Effector memory CD4-positive, alpha-beta T cell (primary cell): ENCODE results near the gene PDILT.
"Not testable (repeated sequence)": the region's sequence is repeated elsewhere in the genome, so short reads cannot be mapped to it uniquely, and the experiment has no call there.

ENCODE experiments used
- DNase-seq, 3 donors: peaks; one replicate each; pipeline ENCODE4 v3.0.0-alpha.2; 2020
- H3K27ac ChIP-seq: 2 replicates; pipeline ENCODE4 v1.7.0; 2013; ENCODE audit warnings: mild to moderate bottlenecking, low read length, moderate library complexity; ENCODE audit not compliant: insufficient read depth, poor library complexity, severe bottlenecking
- H3K27me3 ChIP-seq: replicated peaks from 2 replicates; pipeline ENCODE4 v1.7.0; 2013; ENCODE audit warnings: mild to moderate bottlenecking, low read length; ENCODE audit not compliant: insufficient read depth, control insufficient read depth, poor library complexity, severe bottlenecking
- H3K36me3 ChIP-seq: 2 replicates; pipeline ENCODE4 v1.7.0; 2013; ENCODE audit warnings: mild to moderate bottlenecking, low read length, moderate library complexity; ENCODE audit not compliant: control insufficient read depth, insufficient read depth
- H3K4me1 ChIP-seq: 2 replicates; pipeline ENCODE4 v1.7.0; 2013; ENCODE audit warnings: low read length, mild to moderate bottlenecking; ENCODE audit not compliant: control insufficient read depth, insufficient read depth, poor library complexity, severe bottlenecking
- H3K4me3 ChIP-seq: 2 replicates; pipeline ENCODE4 v1.7.0; 2013; ENCODE audit warnings: low read length, low read depth, mild to moderate bottlenecking; ENCODE audit not compliant: insufficient read depth, poor library complexity, severe bottlenecking
- H3K9me3 ChIP-seq: 2 replicates; pipeline ENCODE4 v1.7.0; 2013; ENCODE audit warnings: mild to moderate bottlenecking, low read length, moderate library complexity; ENCODE audit not compliant: control insufficient read depth

PDILT gene

DNA sequence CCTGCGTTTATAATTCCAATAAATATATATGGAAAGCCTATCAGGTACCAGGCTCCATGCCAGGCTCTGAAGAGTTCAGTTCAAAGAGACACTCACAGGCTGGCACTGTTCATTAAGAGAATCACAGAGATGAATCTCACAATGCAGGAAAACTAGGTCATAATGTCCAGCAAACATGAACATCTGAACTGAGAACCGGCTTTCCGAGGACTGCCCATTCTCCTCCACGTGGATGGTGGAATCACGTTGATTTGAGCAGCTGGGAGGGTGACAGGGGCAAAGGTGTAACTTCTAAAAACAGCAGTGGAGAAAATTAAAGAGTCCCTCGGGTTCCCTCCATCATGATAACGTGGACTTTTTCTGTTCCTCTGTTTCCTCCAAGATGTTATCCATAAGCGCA, 87.4 kb downstream of the PDILT start:
- Histone ChIP-seq H3K4me1 (no peaks in the 10 kb centered on the region), H3K4me3 (no peak overlapping the region), H3K27ac (no peak overlapping the region), H3K27me3 (no peaks in the 10 kb centered on the region), H3K9me3 (no peaks in the 10 kb centered on the region), H3K36me3 (no peaks in the 10 kb centered on the region)
- DNase-seq, result no peak

DNA sequence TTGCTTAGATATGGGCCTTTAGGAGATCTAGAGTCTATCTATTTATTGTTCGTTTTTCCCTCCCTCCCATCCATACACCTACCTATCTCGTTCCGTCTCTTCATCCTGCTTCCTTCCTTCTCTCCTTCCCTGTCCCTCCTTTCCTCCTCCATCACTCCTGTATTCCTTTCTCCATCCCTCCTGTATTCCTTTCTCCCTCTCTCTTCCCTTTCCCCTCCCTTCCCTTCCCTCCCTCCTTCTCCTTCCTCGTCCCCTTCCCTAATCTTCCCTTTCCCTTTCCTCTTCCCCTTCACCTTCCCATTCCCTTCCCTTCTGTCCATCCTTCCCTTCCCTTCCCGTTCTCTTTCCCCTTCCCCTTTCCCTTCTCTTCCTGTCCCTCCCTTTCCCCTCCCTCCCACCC, 87.8 kb downstream of the PDILT start:
- Histone ChIP-seq H3K27me3 (no peaks in the 10 kb centered on the region), H3K27ac (no peak overlapping the region), H3K36me3 (no peaks in the 10 kb centered on the region), H3K4me3 (no peak overlapping the region), H3K4me1 (no peaks in the 10 kb centered on the region), H3K9me3 (no peaks in the 10 kb centered on the region)
- no peak for DNase-seq

DNA sequence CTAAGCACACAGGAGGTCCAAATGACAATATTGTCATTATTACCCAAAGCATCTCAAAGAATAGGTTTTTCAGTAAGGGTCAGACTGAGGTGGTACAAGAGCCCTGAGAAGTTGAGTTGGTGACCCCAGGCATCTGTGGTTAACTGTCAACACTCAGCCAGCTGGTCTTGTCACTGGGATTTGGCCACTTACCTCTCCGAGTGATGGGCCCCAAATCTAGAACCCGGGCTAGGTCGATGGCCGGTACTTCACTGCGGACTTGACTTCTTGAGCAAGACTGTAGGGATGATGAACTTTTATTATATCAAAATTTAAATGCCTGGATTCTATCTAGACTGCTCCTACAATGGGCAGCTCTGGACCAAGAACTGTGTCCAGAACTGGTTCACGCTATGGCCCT, 88.8 kb downstream of the PDILT start:
- H3K27ac ChIP-seq, result no peak overlapping the region
- no peaks in the 10 kb centered on the region for H3K36me3 ChIP-seq
- H3K9me3 ChIP-seq, result no peaks in the 10 kb centered on the region
- H3K4me3 ChIP-seq, result no peak overlapping the region
- H3K27me3 ChIP-seq, result no peaks in the 10 kb centered on the region
- no peaks in the 10 kb centered on the region for H3K4me1 ChIP-seq
- no peak for DNase-seq

DNA sequence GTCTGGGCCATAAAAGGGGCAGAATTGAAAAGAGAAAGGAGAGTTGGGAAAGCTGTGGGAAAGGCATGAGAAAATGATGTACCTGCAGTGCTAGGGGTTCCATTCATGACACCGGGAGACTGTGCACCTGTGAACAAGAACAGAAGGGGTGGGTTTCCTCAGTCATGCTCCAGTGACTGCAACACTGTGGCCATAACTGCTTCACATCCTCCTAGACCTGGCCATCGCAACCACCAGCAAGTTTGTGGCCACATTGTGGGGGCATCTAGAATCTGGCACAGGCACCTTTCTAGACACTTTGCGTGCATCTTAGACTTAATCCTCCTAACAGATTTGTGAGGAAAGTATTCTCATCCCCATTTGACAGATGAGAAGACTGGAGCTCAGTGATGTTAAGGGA, 90.0 kb downstream of the PDILT start:
- Histone ChIP-seq H3K27me3 (no peaks in the 10 kb centered on the region), H3K27ac (no peak overlapping the region), H3K9me3 (no peaks in the 10 kb centered on the region), H3K36me3 (no peaks in the 10 kb centered on the region), H3K4me3 (no peak overlapping the region), H3K4me1 (no peaks in the 10 kb centered on the region)
- no peak for DNase-seq

DNA sequence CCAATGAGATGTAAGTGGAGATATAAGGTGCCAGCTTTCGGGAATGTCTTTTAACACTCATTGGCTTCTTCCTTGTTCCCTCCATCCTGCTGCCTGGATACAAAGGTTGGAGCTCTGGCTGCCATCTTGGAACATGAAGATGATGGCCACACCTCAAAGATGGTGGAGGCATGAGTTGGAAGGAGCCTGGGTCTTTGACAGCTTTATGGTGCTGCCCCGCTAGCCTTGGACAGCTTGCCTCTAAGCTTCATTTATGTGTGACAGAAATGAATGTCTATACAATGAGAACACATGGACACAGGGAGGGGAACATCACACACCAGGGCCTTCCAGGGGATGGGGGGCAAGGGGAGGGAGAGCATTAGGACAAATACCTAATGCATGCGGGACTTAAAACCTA, 90.8 kb downstream of the PDILT start:
- H3K27me3 ChIP-seq, result no peaks in the 10 kb centered on the region
- no peak overlapping the region for H3K4me3 ChIP-seq
- no peak overlapping the region for H3K27ac ChIP-seq
- no peaks in the 10 kb centered on the region for H3K36me3 ChIP-seq
- H3K9me3 ChIP-seq, result no peaks in the 10 kb centered on the region
- no peak for DNase-seq
- no peaks in the 10 kb centered on the region for H3K4me1 ChIP-seq

DNA sequence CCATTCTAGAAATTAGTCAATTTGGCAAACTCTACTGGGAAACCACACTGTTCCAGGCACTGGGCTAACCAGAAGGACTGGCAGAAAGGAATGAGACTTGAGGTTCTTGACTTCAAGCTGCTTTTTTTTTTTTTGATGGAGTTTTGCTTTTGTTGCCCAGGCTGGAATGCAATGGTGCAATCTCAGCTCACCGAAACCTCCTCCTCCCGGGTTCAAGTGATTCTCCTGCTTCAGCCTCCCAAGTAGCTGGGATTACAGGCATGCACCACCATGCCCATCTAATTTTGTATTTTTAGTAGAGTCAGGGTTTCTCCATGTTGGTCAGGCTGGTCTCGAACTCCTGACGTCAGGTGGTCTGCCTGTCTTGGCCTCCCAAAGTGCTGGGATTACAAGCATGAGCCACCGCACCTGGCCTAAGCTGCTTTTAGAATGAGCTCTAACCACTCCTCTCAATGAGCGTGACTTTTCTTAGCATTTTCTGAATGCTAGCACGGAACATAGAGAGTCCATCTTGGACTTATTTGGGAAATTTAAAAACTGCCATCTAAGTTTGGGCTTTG, 91.9 kb downstream of the PDILT start:
- DNase-seq, H3K27ac ChIP-seq, H3K27me3 ChIP-seq, H3K4me3 ChIP-seq, H3K36me3 ChIP-seq, H3K9me3 ChIP-seq, H3K4me1 ChIP-seq: not testable (repeated sequence)

DNA sequence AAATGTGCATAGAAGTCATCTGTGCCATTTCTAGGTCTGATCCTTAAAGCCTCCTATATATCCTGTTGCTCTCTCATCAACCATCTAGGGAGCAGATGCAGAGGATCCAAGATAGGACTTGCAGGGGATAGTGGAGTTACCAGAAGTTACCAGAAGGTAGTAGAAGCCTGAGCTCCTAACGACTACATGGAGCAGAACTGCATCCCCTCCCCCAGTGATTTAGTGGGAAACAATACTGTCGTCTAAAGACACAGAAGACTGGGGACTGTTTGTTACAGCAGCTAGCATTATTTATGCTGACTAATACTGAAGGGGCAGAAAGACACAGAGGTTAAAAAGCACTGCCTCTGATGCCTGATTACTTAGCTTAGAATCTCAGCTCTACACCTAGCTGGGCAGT, 93.0 kb downstream of the PDILT start:
- no peak overlapping the region for H3K27ac ChIP-seq
- DNase-seq, result no peak
- H3K4me3 ChIP-seq, result no peak overlapping the region
- H3K27me3 ChIP-seq, result no peaks in the 10 kb centered on the region
- no peaks in the 10 kb centered on the region for H3K9me3 ChIP-seq
- no peaks in the 10 kb centered on the region for H3K36me3 ChIP-seq
- H3K4me1 ChIP-seq, result no peaks in the 10 kb centered on the region

DNA sequence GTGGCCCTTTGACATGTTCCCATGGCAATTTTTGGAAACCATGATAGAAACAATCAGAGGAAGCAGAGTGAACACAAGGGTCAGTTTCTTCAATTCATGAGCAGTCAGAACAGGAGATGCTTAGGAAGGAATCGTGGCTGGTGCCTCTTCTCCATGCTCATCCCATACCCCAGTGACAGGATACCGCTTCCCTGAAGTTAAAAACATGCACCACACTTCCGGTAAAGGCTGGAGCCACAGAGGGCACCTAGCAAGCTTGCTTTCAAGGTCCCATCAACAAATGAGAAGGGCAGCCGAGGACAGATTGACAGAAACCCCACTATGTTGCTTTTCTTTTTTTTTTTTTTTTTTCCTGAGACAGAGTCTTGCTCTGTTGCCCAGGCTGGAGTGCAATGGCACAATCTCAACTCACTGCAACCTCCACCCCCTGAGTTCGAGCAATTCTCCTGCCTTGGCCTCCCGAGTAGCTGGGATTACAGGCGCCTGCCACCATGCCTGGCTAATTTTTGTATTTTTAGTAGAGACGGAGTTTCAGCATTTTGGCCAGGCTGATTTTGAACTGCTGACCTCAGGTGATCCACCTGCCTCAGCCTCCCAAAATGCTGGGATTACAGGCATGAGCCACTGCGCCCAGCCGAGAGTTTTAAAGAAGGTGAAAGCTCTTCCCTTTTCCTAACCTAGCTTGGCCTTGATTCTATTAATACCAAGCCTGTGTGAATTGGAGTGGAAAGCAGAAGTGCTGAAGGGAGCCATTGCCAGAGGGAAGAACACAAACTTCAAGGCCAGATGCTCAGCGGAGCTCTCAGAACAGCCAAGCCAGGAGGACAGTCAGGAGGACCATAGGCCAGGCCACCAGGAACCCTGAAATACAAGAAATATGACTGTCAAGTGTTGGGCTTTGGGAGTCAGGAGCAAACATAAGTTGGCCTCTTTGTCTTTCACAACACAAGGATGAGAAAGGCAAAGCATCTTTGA, 93.8 kb downstream of the PDILT start:
- no peak for DNase-seq
- H3K9me3 ChIP-seq, result no peaks in the 10 kb centered on the region
- no peaks in the 10 kb centered on the region for H3K27me3 ChIP-seq
- no peak overlapping the region for H3K27ac ChIP-seq
- H3K36me3 ChIP-seq, result no peaks in the 10 kb centered on the region
- H3K4me1 ChIP-seq, result no peaks in the 10 kb centered on the region
- H3K4me3 ChIP-seq, result no peak overlapping the region

DNA sequence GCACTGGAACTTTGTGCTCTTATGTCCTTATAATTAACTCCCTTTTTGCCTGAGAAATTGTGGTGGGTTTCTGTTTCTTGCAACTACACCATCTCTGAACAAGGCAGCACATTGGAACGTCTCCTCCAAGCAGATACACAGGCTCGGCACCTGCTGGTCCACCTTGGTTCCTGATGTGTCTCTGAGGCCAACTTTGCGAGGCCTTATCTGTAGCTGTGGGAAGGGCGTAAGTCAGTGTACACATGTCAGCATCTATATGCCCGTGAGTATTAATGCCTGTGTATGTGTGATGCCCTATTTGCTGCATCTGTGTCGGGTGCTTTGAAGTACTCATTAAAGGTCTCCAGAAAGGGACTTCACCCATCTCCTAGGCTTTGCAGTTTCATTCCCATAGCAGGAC, 94.8 kb downstream of the PDILT start:
- no peaks in the 10 kb centered on the region for H3K4me1 ChIP-seq
- H3K27me3 ChIP-seq, result no peaks in the 10 kb centered on the region
- H3K27ac ChIP-seq, result no peak overlapping the region
- no peaks in the 10 kb centered on the region for H3K9me3 ChIP-seq
- H3K4me3 ChIP-seq, result no peak overlapping the region
- no peak for DNase-seq
- no peaks in the 10 kb centered on the region for H3K36me3 ChIP-seq
